GM21447 (cell line): ENCODE data around the gene ABHD4.
A peak's percentile ranks its signal among the peaks of the same experiment; 100 is the strongest.
"Not testable (repeated sequence)": the region's sequence is repeated elsewhere in the genome, so short reads cannot be mapped to it uniquely, and the experiment has no call there.

Experiments used
- ATAC-seq: cut with Tn5 transposase; IDR thresholded peaks from one replicate; pipeline ENCODE4 v1.9.1; 2021; ENCODE audit not compliant: unreplicated experiment

ABHD4 gene

GRCh38 chr14:22598099-22598895 lies at the start of gene ABHD4:
TSS of gene ABHD4 (plus strand) at chr14:22598300. CDS start at chr14:22598307, 7 bp downstream.
- peak; percentile 77 for ATAC-seq

- no peak for ATAC-seq
Measured at GRCh38 chr14:22549324-22549962, 48.7 kb upstream of the ABHD4 start.

- ATAC-seq, result peak; percentile 59
Measured at GRCh38 chr14:22549981-22550673, 48.0 kb upstream of the ABHD4 start.

- ATAC-seq, result no peak
Measured at GRCh38 chr14:22551605-22551997, 46.5 kb upstream of the ABHD4 start.

GRCh38 chr14:22552001-22552826 lies 45.9 kb upstream of the ABHD4 start:
- no peak for ATAC-seq

- ATAC-seq, result no peak
Measured at GRCh38 chr14:22552827-22553076, 45.3 kb upstream of the ABHD4 start.

GRCh38 chr14:22553445-22553844 lies 44.7 kb upstream of the ABHD4 start:
- no peak for ATAC-seq

- not testable (repeated sequence) for ATAC-seq
Measured at GRCh38 chr14:22553861-22554497, 44.1 kb upstream of the ABHD4 start.

GRCh38 chr14:22554498-22555383 lies 43.4 kb upstream of the ABHD4 start:
- no peak for ATAC-seq

GRCh38 chr14:22555384-22556011 lies 42.6 kb upstream of the ABHD4 start:
- peak; percentile 6 for ATAC-seq

GRCh38 chr14:22556021-22556989 lies 41.8 kb upstream of the ABHD4 start:
- ATAC-seq, result peak; percentile 68

GRCh38 chr14:22556990-22557623 lies 41.0 kb upstream of the ABHD4 start:
- ATAC-seq, result peak; percentile 20

- ATAC-seq, result no peak
Measured at GRCh38 chr14:22557846-22558220, 40.3 kb upstream of the ABHD4 start.

- ATAC-seq, result no peak
Measured at GRCh38 chr14:22558221-22558913, 39.7 kb upstream of the ABHD4 start.

GRCh38 chr14:22559041-22559440 lies 39.1 kb upstream of the ABHD4 start:
- no peak for ATAC-seq

- ATAC-seq, result no peak
Measured at GRCh38 chr14:22560662-22561365, 37.3 kb upstream of the ABHD4 start.

- ATAC-seq, result no peak
Measured at GRCh38 chr14:22561366-22561660, 36.8 kb upstream of the ABHD4 start.
